HPDE6-E6E7 (cell line): Measurements from ENCODE around the gene GIMAP7.
"Not testable (repeated sequence)": the region's sequence is repeated elsewhere in the genome, so short reads cannot be mapped to it uniquely, and the experiment has no call there.

Source experiments
- DNase-seq: peaks from one replicate; pipeline ENCODE4 v3.0.0; 2011; ENCODE audit warnings: missing footprints; ENCODE audit errors: extremely low spot score

GIMAP7 gene

DNA sequence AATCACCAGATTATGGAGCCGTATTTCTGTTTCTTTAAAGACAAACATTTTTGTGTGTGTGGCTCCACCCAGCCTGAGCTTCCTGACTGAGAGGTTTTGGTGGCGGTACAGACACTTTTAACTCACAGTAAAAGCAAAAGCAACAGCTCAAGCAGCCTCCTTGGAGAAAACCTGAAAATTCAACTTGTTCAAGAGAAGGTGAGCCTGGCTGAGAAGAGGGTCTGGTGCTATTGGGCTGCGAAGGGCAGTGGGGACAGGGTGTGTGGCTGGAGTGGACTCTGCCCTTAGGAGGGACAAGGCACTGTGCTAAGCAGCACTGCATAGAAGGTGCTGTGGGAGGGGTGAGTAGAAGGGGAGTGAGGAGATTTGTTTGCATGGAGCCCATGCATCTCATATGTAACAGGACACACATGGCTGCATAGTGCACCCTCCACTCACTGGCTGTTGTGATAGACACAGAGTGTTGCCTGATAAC, at the start of gene GIMAP7:
Gene GIMAP7, plus strand, starts transcription at position 125 of the 475 bp plus-strand sequence. CDS start 5,103 bp downstream, outside the sequence.
- no peak for DNase-seq

DNA sequence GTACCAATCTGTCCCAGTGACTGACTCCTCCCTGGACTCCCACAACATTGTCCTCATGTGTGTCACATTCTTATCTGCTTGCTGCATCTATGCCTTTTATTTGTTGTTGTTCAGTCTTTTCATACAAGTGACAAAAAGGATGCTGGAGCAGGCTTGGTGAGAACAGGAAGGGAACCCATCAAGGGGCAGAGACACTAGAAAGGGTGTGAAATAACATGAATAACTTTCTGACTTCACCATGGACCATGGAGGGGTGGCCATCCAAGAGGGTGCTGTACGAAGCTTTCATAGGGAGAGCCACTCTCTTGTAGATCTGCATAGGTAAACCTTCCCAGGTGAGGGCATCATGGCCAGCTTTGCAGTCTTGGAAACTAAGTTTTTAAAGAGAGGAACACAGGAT, 49.7 kb upstream of the GIMAP7 start:
- no peak for DNase-seq

DNA sequence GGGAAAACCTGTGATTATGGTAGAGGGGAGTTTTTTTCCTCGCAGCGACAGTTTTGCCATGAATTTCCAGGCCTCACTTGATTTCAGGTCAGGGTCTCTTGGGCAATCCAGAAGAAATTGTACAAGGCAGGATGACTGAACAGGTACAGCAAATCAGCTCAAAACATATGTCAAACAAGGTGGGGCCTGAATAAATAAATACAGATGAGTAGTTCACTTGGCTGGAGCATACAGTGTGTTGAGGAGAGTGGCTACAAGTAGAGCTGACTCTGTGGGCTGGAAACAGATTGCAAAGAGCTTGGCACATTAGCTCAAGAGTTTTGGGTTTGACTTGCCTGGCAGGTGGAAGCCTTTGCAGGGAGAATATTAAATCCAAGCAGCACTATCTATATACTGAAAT, 49.3 kb upstream of the GIMAP7 start:
- no peak for DNase-seq

DNA sequence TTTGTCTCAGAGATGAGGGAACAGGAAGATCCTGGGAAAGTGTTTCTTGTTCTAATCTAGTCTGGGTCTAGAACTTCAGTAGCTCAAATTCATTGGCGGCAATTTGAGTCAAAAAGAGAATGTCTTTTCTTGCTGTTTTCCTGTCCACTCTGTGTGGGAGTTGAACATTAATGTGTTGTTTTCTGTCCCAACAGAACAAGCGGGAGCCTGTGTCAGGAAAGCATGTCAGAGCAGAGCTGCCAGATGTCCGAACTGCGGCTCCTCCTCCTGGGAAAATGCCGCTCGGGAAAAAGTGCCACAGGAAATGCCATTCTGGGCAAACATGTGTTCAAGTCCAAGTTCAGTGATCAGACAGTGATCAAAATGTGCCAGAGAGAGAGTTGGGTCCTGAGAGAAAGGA, 48.2 kb upstream of the GIMAP7 start:
- no peak for DNase-seq

DNA sequence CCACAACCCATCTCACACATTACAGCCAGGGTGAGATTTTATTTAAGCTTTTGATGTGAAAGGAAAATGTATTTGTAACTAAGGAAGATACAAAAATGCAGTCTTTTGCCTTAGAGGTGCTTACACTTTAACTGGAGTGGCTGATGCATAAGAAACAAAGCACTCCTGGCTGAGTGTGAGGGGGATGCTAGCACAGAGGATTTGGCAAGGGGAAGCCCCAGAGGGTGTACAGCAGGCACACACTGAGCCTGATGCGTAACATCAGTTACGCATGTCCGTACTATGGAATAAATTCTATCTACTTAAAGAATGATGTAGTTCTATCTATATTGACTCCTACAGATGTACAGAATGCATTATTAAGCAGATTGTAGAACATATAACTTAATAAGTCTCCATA, 46.4 kb upstream of the GIMAP7 start:
- DNase-seq = no peak

DNA sequence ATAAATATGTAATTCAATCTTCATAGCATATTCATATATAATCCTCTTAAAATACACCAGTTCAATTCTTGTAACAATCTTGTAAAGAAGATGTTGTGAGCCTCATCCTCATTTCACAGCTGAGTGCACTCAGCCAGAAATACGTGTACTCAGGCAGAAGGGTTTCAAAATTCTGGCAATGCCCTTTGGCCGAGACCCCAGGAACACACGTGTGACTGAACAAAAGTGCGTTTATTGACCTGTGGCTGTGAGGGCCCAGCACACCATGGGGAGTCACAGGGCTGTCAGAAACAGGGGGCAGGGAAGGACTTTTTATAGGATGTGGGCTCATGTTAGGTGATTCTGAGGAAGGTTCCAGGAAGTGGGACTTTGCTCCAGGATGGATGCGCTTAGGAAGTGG, 42.8 kb upstream of the GIMAP7 start:
- DNase-seq = no peak

DNA sequence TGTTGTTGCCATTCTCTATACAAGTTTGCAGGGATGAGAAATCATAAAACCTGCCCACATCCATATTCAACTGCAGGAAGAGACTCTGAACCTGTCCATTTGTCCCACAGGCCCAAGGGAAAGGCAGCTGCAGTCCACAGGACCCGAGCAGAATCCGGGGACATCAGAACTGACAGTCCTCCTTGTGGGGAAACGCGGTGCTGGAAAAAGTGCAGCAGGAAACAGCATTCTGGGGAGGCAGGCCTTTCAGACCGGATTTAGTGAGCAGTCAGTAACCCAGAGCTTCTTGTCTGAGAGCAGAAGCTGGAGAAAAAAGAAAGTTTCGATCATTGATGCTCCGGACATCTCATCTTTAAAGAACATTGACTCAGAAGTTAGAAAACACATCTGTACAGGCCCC, 40.8 kb upstream of the GIMAP7 start:
- DNase-seq = no peak

DNA sequence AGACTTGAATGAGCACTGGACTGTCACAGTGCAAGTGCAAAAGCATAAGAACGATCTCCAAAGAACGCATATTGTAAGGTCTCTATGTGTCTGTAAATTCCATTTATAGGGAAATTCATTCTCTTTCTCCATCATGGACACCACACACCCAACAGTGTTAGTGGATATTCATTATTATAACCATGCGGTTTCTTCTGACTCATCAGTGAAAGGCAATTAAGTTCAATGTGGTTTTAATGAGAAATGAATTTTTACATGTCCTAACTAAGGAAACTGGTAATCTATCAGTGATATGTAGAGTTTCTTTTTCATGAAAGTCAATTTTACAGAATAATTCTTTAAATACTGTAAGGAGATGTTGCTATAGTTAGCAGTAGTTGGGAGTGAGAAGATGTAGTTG, 38.4 kb upstream of the GIMAP7 start:
- no peak for DNase-seq

DNA sequence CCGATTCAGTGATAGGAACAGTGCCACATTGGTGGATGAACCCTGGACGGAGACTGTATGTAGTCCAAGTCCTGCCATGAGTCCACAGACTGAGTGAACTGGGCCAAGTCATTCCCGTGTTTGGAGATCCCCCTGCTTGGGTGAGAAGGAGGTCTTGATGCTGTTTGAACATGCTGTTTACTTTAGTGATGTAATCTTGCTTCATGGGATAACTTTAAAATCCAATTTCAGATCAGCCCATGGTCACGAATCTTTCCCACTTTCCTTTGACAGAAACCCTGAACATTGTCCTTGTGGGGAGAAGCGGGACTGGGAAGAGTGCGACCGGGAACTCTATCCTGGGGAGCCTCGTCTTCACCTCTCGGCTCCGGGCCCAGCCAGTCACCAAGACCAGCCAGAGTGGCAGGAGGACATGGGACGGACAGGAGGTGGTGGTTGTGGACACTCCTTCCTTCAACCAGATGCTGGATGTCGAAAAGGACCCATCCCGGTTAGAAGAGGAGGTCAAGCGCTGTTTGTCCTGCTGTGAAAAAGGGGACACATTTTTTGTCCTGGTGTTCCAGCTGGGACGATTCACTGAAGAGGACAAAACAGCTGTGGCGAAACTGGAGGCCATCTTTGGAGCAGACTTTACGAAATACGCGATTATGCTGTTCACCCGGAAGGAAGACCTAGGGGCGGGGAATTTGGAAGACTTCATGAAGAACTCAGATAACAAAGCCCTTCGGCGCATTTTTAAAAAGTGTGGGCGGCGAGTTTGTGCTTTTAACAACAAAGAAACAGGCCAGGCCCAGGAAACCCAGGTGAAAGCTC, 37.6 kb upstream of the GIMAP7 start:
- DNase-seq = no peak

DNA sequence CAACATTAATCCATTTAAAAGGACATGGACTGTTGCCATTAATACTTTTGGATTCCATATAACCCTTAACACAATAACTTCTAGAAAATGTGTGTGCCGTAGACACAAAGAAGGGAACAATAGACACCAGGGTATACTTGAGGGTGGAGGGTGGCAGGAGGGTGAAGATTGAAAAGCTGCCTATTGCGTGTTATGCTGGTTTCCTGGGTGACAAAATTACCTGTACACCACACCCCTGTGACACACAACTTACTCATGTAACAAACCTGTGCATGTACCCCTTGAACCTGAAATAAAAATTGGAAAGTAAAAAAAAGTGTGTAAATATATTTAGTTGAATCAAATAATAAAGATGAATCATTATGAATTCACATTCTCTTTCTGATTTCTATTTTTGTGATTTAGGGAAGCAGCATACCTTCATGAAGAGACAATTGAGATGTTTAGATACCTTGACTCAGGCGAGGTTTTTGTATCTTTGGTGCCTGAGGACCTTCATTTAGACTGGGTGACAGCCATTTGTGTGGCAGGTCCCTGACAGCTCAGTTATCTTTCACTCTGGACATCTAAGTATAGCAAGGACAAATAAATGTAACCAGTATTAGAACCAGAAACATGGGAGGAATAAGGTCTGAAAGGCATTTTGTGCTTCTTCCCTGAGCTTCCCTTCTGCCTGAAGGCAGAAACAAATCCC, 35.5 kb upstream of the GIMAP7 start:
- DNase-seq = peak; percentile 22

DNA sequence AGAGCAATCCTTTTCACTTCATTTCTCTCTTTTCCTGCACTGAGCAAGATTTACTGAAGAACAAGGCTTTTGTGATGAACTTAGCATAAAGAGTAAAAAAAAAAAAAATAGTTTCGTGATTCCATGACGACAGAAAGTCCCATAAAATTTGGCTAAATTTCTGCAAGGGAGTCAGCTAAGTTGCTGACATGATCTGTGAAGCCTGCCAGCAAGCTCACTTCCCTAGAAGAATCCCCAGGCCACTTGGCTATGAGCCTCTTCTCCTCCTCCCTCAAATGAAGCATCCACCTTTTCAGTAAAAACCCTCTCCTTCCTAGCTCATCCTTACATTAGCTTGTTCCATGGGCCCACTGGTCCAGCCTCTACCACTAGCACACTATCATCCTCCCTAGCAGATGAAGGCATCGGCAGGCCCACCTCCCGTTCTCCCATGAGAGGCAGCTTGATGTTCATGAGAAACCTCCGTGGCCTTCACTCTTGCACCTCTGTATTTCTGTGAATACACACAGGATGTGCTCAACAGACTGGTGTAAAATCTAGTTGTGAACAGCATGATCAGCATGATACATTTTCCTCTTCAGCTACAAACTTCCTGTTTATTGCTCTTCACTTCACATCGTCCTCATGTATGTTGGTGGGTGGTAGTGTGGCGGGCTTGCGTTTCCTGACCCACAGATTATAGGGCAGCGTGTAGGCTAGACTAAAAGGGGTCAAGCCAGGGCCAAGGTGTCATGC, 33.3 kb upstream of the GIMAP7 start:
- no peak for DNase-seq

DNA sequence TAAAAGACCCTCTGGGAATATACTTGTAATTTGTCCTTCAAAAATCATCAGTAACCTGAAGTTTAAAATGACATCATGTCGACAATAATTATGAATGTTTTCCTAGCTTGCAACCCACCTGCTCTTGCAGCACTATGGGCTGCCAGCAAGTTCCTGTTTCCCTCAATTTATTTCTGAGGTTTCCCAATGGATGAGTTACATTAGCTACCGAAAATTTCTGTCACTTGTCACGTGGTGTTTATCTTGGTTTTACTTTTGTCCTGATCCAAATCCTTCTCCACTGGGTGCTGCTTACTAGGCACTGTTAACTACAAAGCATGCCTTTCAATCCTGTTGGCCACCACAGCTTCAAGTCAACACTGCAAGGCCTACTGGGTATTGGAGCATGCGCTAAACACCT, 32.8 kb upstream of the GIMAP7 start:
- DNase-seq = no peak

DNA sequence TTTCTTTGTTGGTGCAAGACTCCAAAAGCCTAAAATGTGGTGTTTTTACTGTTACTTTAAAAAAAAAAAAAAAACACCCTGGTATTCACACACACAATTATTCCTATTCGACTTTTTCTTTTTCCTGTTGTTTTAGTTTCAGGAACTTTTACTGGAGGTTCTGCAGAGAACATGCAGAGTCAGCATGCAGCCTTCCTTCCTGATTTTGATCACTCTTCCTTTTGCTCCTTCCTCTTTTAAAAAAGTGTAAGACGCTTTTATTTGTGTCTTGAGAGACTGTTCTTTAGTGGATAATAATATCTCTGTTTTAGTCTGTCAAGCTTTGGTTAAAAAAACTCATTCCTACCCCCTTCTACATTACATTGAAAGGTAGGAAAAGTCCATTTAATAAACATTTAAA, 31.2 kb upstream of the GIMAP7 start:
- DNase-seq = not testable (repeated sequence)

DNA sequence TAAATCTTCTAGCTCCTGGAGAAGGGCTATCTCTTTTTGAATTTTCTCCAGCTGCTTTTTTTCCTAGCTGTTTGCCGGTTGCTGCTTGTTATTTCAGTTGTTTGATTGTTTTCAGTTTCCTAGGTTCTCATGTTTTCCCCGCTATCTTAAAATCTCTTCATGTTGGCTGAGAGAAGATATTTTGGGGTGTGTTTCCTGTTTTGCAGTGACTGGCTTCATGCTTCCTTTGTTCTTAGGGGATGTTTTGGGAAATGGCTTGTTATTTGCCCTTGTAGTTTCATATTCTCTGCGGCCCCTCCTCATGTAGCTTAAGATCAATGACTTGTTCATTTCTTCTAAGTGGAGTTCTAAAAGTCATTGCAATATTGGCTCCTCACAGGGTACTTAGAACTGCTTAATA, 30.6 kb upstream of the GIMAP7 start:
- not testable (repeated sequence) for DNase-seq

DNA sequence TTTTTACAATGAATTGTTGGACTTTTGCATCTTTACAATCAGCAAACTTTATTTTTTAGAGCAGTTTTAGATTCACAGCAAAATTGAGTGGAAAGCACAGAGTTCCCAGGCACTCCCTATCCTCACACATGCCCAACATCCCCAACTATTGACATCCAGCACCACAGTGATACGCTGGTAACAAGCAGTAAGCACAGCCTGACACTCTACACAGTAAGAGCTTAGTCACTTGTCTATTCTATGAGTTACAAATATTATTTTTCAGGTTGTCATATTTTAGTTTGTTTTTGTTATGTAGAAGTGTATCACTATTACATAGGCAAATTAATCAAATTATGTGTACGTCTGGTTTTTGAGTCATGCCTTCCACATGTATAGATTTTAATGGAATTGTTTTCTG, 27.0 kb upstream of the GIMAP7 start:
- DNase-seq = no peak

DNA sequence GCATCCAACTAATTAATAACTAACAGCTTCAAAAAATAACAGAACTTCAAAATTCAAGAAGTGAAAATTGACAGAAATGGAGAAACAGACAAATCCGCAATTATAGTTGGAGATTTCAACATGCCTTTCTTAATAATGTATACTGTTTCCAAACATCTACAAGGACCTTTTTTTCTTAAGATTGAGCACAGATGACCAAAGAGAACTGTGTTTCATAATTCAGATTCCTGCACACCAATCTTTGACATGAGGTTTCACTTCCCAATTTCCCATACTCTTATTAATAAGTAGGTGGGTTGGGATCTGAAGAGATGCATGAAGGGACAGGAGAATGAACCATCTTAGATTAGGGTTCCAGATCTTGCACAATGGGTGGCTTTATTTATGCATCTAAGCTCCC, 24.9 kb upstream of the GIMAP7 start:
- DNase-seq = no peak

DNA sequence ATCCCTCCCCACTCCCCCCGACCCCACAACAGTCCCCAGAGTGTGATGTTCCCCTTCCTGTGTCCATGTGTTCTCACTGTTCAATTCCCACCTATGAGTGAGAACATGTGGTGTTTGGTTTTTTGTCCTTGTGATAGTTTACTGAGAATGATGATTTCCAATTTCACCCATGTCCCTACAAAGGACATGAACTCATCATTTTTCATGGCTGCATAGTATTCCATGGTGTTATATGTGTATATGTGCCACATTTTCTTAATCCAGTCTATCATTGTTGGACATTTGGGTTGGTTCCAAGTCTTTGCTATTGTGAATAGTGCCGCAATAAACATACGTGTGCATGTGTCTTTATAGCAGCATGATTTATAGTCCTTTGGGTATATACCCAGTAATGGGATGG, 21.2 kb upstream of the GIMAP7 start:
- DNase-seq = not testable (repeated sequence)

DNA sequence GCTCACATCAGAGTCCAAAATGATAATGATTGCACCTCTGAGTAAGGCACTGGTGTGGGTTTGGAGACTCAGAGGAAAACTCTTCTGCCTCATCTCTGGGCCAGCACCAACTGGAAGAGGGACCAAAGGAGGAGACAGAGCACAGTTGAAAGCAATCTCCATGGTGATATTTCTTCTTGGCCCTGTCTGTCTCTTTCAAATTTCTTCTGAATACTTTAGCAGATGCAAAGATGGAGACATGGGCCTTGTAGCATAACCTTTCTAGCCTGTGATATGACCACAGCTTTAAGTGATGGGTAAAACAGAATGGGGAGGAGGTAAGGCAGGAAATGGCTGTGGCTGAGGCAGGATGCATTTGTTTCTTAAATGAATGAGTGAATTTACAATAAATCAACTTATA, 12.2 kb upstream of the GIMAP7 start:
- DNase-seq = no peak

DNA sequence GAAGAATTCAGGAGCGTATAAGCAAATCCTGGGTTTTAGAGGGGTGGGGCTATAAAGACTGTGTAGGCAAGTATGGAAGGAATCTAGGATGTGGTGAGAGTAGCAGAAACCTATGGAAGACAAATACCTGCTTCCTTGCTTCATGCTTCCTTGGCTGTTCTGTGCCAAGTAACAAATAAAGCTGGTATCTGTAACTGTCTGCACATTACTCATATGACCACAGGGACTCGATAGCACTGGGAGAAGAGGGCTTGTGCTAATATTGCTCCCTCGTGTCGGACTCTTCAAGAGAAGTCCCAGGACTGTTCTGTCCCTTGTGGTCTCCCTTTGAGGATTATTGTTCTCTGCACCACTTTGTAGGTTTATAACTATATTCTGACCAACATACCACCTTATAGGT, 11.5 kb upstream of the GIMAP7 start:
- DNase-seq = no peak

DNA sequence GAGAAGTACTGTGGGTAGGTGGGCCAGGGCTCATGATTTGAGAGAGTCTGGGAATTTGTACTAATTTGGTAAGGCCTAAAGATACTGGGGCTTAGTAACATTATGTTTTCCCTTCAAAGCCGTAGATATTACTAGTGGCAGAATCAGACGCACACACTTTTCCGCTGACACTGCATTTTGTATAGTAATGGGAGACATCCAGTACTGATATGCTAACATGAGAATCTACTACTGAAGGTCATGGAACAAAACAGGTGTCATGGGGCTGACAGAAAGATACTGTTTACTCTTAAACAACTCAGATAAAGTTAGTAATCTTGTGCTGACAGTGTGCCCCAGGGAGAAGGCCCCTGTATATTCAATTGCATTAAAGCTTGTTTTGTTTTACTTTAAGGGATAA, 11.1 kb upstream of the GIMAP7 start:
- no peak for DNase-seq

DNA sequence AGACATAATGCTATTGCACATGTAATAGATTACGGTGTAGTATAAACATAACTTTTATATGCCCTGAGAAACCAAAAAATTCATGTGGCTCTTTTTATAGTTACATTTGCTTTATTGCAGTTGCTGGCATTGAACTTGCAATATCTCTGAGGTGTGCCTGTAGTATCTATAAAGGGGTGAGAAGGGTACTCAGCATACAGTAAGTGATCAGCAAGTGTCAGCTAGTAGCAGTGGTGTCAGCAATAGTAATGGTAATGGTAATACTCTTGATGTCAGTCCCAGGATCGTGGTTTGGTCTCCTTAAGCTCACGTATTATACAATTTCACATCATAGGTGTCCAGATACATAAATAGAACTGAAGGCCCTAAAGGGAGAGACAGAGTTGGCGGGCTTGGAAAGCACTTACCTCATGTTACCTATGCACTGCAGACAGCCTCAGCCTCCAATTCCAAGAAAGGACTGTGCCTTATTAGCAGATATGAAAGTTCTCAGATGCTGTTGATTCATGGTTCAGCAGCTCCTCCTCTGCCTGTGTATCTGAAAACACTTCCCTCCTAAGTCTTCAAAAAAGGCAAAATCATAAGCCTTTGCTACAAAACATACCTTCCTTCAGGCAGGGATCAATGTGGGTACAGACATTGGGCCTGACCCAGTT, 6.6 kb upstream of the GIMAP7 start:
- no peak for DNase-seq

DNA sequence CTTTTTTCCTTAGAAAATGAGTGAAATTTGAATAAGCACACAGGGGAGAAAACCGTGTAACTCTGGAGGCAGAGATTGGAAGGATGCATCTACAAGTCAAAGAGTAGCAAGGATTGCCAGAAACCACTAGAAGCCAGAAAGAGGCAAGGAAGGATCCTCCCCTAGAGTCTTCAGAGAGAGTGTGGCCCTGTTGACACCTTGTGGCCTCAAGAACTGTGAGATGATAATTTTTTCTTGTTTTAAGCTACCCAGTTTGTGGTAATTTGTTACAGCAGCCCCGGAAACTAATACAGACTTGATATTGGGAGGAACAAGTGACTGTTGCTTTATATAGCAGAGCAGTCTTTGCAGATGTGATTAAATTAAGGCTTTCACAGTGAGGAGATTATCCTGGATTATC, 3.6 kb upstream of the GIMAP7 start:
- DNase-seq = no peak
